ENCODE data around the gene TEKTIP1.
"Not testable (repeated sequence)": the region's sequence is repeated elsewhere in the genome, so short reads cannot be mapped to it uniquely, and the experiment has no call there.

TEKTIP1 gene

DNA sequence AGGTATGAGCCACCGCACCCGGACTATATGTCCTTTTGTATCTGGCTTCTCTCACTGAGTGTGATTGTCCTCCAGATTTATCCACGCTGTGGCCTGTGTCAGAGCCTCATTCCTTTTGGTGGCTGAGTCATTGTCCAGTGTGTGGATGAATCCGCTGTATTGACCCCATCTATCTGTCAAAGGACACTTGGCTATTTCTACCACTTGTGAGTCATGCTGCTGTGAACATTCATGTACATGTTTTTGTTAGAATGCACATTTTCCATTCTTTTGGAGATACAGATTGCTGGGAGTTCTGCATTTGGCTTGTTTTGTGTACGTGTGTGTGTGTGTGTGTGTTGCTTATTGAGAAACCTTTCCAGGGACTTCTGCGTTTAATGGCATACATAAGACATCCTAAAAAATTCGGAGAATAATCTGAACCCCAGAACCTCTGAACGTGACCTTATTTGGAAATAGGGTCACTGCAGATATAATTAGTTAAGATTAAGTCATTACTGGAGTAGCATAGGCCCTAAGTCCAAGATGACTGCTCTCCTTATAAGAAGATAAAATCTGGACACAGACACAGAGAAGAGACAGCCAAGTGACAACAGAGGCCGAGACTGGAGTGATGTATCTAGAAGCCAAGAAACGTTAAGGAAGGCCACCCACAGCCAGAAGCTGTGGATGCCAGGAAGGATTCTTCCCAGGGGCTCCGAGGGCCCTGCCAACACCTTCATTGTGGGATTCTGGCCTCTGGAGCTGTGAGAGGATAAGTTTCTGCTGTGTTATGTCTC, 41.4 kb downstream of the TEKTIP1 start:
- ChIA-PET CTCF (no interaction called here), POLR2A (no interaction called here)
- DNase-seq (ENCODE audit: extremely low spot score), result no peak
- no peak for TF ChIP-seq CTCF (IDR thresholded peaks at IDR 0.05; ENCODE audit: control extremely low read depth, extremely low read depth, low read depth, missing control alignments)

DNA sequence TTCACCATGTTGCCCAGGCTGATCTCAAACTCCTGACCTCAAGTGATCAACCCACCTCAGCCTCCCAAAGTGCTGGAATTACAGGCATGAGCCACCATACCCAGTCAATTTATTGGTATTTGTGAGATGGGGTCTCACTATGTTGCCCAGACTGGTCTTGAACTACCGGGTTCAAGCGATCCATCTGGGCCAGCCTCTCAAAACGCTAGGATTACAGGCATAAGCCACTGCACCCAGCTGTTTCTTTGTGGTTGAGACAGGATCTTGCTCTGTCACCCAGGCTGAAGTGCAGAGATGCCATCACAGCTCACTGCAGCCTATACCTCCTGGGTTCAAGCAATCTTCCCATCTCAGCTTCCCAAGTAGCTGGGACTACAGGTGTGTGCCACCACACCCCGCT, 42.8 kb downstream of the TEKTIP1 start:
- POLR2A ChIA-PET; DNase-seq (ENCODE audit: extremely low spot score): not testable (repeated sequence)
- CTCF ChIA-PET, result interaction anchor here (1.2 to 2.2 kb wide), 2 partner anchors 14 to 37 kb away, joined by 3 to 7 read pairs; no protein-coding TSS in a partner anchor

DNA sequence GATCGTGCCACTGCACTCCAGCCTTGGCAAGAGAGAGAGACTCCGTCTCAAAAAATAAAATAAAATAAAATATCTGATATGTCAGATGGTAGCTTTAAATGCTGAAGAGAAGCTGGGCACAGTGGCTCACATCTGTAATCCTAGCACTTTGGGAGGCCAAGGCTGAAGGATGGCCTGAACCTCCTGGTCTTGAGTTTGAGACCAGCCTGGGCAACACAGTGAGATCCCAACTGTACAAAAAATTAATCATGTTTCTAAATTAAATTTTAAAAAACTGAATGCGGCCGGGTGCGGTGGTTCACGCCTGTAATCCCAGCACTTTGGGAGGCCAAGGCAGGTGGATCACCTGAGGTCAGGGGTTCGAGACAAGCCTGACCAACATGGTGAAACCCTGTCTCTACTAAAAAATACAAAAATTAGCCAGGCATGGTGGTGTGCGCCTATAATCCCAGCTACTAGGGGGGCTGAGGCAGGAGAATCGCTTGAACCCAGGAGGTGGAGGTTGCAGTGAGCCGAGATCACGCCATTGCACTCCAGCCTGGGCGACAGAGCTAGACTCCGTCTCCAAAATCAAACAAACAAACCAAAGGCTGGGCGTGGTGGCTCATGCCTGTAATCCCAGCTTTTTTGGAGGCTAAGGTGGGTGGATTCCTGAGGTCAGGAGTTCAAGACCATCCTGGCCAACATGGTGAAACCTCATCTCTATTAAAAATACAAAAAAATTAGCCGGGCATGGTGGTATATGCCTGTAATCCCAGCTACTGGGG, 45.2 kb downstream of the TEKTIP1 start:
- CTCF ChIA-PET, result interaction anchor here (1.4 to 1.9 kb wide), 2 partner anchors 24 to 36 kb away, joined by 5 to 6 read pairs; no protein-coding TSS in a partner anchor
- POLR2A ChIA-PET; DNase-seq (ENCODE audit: extremely low spot score): not testable (repeated sequence)

GRCh38 chr19:3585301-3586126, 46.5 kb downstream of the TEKTIP1 start, which contains the start of gene GIPC3:
GIPC3 (plus strand) TSS chr19:3585478; CDS start chr19:3585598, 120 bp downstream.
- ChIA-PET CTCF (interaction anchor here (1.0 to 2.5 kb wide), 8 partner anchors 10 to 244 kb away, joined by 3 to 7 read pairs (median 4); no protein-coding TSS in a partner anchor), POLR2A (no interaction called here)
- no peak for DNase-seq (ENCODE audit: extremely low spot score)
- no peak for TF ChIP-seq CTCF (IDR thresholded peaks at IDR 0.05; ENCODE audit: control extremely low read depth, extremely low read depth, low read depth, missing control alignments)

DNA sequence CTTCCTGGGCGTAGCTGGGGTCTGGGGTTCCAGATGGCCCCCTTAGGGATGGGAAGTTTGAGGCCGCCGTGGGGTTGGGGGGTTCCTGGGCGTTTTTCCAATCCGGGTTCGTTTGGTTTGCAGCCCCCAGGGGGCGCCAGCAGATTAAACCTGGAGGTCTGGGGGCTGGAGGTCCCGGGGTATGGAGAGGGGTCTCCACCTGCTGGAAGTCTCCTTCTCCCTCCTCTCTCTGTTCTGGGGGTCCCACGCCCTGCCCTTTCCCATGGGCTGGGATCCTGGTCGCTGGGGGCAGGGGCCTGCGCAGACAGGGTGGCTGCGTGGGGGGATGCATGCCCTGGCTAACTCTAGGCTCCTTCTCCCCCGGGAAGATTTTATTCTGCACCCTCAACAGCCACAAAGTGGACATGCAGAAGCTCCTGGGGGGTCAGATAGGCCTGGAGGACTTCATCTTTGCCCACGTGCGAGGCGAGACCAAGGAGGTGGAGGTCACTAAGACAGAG, 47.2 kb downstream of the TEKTIP1 start:
- TF ChIP-seq CTCF (IDR thresholded peaks at IDR 0.05; ENCODE audit: control extremely low read depth, extremely low read depth, low read depth, missing control alignments), result peak; percentile 44
- peak; percentile 70 for DNase-seq (ENCODE audit: extremely low spot score)
- ChIA-PET POLR2A (no interaction called here), CTCF (interaction anchor here (1.0 to 2.5 kb wide), 10 partner anchors 11 to 244 kb away, joined by 3 to 7 read pairs (median 4); no protein-coding TSS in a partner anchor)

GRCh38 chr19:3586707-3587346, 47.9 kb downstream of the TEKTIP1 start:
- DNase-seq (ENCODE audit: extremely low spot score), result no peak
- POLR2A ChIA-PET, result no interaction called here
- CTCF ChIA-PET, result interaction anchor here (1.0 to 2.5 kb wide), 6 partner anchors 11 to 243 kb away, joined by 3 to 7 read pairs (median 4); no protein-coding TSS in a partner anchor
- TF ChIP-seq CTCF (IDR thresholded peaks at IDR 0.05; ENCODE audit: control extremely low read depth, extremely low read depth, low read depth, missing control alignments), result no peak

Data from GM10248 (cell line).